DMS53 treated with DMSO at 0.1 percent for 48 hours (cell line): ENCODE data around the gene B9D2.
A peak's percentile ranks its signal among the peaks of the same experiment; 100 is the strongest.
"Not testable (repeated sequence)": the region's sequence is repeated elsewhere in the genome, so short reads cannot be mapped to it uniquely, and the experiment has no call there.

ENCODE experiments used
- DNase-seq: peaks from one replicate; lab custom pipeline; 2025; ENCODE audit not compliant: unreplicated experiment; lab: John Stamatoyannopoulos, UW

The B9D2 gene

GRCh38 chr19:41363753-41364523 is at the start of gene B9D2:
B9D2 (minus strand) TSS chr19:41364149; CDS start chr19:41363519, 630 bp downstream.
- DNase-seq, result peak; percentile 99

GRCh38 chr19:41412953-41413352 is 49.0 kb upstream of the B9D2 start:
- DNase-seq, result no peak

- DNase-seq, result no peak
Observed at GRCh38 chr19:41411968-41412265, 48.0 kb upstream of the B9D2 start.

GRCh38 chr19:41411100-41411967 is 47.4 kb upstream of the B9D2 start:
- no peak for DNase-seq

GRCh38 chr19:41410336-41411054 is 46.5 kb upstream of the B9D2 start:
- DNase-seq, result no peak

- peak; percentile 97 for DNase-seq
Observed at GRCh38 chr19:41409288-41409687, 45.3 kb upstream of the B9D2 start.

- not testable (repeated sequence) for DNase-seq
Observed at GRCh38 chr19:41408846-41409245, 44.9 kb upstream of the B9D2 start.

- DNase-seq, result no peak
Observed at GRCh38 chr19:41408256-41408655, 44.3 kb upstream of the B9D2 start.

- peak; percentile 58 for DNase-seq
Observed at GRCh38 chr19:41407271-41407670, 43.3 kb upstream of the B9D2 start.

GRCh38 chr19:41405776-41406175 is 41.8 kb upstream of the B9D2 start:
- no peak for DNase-seq

GRCh38 chr19:41403181-41403970 is 39.4 kb upstream of the B9D2 start:
- peak; percentile 88 for DNase-seq

- DNase-seq, result no peak
Observed at GRCh38 chr19:41402010-41402409, 38.1 kb upstream of the B9D2 start.

GRCh38 chr19:41401483-41401882 is 37.5 kb upstream of the B9D2 start:
- no peak for DNase-seq

GRCh38 chr19:41399525-41399924 is 35.6 kb upstream of the B9D2 start:
- DNase-seq, result no peak

- no peak for DNase-seq
Observed at GRCh38 chr19:41399091-41399490, 35.1 kb upstream of the B9D2 start.

GRCh38 chr19:41398598-41398997 is 34.6 kb upstream of the B9D2 start:
- DNase-seq, result no peak

- DNase-seq, result no peak
Observed at GRCh38 chr19:41398050-41398418, 34.1 kb upstream of the B9D2 start.

GRCh38 chr19:41397086-41398049 is 33.4 kb upstream of the B9D2 start, which contains the start of the genes BCKDHA and EXOSC5:
BCKDHA (plus strand) TSS chr19:41397818; CDS start chr19:41397828, 10 bp downstream.
EXOSC5 (minus strand) TSS chr19:41397359; CDS start chr19:41397328, 31 bp downstream.
- peak; percentile 99 for DNase-seq

- DNase-seq, result no peak
Observed at GRCh38 chr19:41395355-41395754, 31.4 kb upstream of the B9D2 start.

- no peak for DNase-seq
Observed at GRCh38 chr19:41392775-41393174, 28.8 kb upstream of the B9D2 start.
